Posterior vena cava (tissue), 2 donors: ENCODE data around the gene MAP4K3. TPM values are rescaled to one million over a fixed set of nuclear protein-coding genes. Genes with fewer than 3 reads are reported as not detected.
A peak's percentile ranks its signal among the peaks of the same experiment; 100 is the strongest.
"Not testable (repeated sequence)": the region's sequence is repeated elsewhere in the genome, so short reads cannot be mapped to it uniquely, and the experiment has no call there.

Experiments used
- DNase-seq: peaks from one replicate; pipeline ENCODE4 v3.0.0-alpha.2; 2020; ENCODE audit warnings: low spot score
- intact Hi-C, 2 donors: fragments of 100-400 bp; cut with DNase I; formaldehyde crosslinking; loops; one replicate each; pipeline versions ENCODE4 v1.14.1 to v1.14.2; 2022 to 2023
- total RNA-seq, 2 donors: library from RNA; stranded (reverse); fragmentation: NEBNext Ultra II Directional; extraction: Animal tissue kit (Norgen Biotek cat#: 25700); gene quantifications; one replicate each; pipeline ENCODE4 v1.2.1, GENCODE V29; 2021
- donor health status: DM: yes; HTN: yes; CAD: no.
- donor health status: DM: yes; HTN: yes; CAD: no.

The MAP4K3 gene
- total RNA-seq, 2 donors from 2014 or later = 24.7 to 47.4 TPM

DNA sequence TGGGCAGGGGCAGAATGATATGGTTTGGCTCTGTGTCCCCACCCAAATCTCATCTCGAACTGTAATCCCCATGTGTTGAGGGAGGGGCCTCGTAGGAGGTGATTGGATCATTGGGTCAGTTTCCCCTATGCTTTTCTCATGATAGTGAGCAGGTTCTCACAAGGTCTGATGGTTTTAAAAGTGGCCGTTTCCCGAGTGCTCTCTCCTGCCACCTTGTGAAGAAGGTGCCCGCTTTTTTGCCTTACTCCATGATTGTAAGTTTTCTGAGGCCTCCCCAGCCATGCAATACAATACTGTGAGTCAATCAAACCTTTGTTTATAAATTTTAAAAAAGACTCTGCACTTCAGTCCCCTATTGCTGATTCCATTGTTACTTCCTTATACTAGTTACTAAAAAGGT, 110.4 kb downstream of the MAP4K3 start:
- intact Hi-C loops = no loop called here
- no peak for DNase-seq

DNA sequence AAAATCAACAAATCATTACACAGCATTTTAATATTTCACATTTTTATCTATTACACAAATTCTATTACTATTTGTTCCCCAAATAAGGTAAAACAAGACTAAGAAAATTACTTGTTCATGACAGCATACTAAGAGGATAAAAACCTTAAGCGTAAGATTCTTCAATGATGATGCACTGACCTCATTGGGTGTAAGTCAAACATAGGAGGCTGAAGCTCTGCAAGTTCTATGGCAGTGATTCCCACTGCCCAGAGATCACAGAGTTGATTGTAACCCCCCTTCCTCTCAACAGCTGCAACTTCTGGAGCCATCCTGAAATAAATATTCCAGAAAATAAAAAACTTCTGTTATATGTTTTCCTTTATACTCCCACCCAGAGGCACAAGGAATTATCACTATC, 111.1 kb downstream of the MAP4K3 start:
- no peak for DNase-seq
- intact Hi-C loops = no loop called here

DNA sequence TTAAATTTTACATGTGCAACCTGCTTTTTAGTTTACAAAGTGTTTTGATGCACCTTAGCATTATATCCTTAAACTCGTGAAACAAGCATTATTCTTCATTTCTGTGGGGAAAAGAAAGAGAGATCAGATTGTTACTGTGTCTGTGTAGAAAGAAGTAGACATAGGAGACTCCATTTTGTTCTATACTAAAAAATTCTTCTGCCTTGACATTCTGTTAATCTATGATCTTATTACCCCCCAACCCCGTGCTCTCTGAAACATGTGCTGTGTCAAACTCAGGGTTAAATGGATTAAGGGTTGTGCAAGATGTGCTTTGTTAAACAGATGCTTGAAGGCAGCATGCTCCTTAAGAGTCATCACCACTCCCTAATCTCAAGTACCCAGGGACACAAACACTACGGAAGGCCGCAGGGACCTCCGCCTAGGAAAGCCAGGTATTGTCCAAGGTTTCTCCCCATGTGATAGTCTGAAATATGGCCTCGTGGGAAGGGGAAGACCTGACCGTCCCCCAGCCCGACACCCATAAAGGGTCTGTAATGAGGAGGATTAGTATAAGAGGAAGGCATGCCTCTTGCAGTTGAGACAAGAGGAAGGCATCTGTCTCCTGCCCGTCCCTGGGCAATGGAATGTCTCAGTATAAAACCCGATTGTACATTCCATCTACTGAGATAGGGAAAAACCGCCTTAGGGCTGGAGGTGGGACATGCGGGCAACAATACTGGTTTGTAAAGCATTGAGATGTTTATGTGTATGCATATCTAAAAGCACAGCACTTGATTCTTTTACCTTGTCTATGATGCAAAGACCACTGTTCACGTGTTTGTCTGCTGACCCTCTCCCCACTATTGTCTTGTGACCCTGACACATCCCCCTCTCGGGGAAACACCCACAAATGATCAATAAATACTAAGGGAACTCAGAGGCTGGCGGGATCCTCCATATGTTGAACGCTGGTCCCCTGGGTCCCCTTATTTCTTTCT, 115.7 kb downstream of the MAP4K3 start:
- DNase-seq, intact Hi-C loops: not testable (repeated sequence)

DNA sequence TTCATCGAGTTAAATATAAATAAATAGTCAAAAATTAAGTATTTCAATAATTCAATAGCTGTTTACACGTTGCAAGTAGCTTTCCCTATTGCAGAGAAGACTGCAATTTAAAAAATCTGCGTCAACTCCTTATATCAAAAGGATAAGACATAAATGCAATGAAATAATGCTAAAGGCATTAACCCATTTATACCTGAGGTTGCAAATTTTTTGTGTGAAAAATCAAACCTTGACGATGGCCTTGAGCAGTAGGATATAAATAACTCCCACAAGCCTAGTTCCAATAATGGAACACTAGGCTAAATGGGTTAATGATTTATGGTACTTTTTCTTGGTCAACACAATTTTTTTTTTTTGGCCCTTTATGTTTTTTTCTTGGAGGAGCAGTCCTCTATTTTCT, 116.9 kb downstream of the MAP4K3 start:
- DNase-seq = no peak
- intact Hi-C loops = no loop called here

DNA sequence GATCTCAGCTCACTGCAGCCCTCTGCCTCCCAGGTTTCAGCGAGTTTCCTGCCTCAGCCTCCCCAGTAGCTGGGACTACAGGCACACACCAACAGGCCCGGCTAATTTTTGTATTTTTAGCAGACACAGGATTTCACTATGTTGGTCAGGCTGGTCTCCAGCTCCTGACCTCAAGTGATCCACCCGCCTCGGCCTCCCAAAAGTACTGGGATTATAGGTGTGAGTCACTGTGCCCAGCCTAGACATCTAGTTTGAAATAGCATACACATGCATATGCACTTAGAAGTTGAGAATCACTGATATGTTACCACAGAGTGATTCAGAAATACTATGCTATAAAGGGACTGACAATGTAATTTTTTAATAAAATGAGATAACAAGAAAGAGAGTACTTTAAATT, 123.5 kb downstream of the MAP4K3 start:
- DNase-seq = peak; percentile 50
- intact Hi-C loops = no loop called here

DNA sequence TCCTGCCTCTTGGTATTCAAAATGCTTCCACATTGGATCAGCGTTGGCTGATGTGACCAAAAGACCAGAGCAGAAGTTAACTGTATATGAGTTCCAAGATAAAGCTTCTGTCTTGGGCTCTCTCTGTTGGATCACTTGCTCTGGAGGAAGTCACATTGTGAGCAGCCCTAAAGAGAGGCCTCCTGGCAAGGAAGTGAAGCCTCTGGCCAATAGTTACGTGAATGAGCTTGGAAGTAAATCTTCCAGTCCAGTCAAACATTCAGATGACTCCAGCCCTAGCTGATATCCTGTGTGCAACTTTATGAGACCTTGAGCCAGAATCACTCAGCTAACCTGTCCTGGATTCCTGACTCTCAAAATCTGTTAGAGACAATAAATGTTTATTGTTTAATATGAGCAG, 125.6 kb downstream of the MAP4K3 start:
- intact Hi-C loops = no loop called here

DNA sequence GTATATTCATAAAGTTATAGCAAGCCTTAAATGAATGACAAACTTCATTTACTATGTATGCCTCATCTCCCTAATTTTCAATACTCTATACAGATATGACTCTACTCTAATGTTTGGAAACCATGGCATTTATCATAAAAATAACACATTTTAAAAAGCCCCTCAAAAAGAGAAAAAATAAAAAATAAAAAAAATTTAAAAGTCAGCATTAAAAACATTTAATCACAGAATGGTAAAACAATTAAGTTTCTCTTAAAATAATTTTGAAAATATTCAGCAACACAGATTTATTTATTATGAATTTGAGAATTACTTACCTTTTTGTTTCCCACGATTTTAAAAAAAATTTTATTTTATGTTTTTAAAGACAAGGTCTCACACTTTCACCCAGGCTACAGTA, 128.3 kb downstream of the MAP4K3 start:
- intact Hi-C loops = no loop called here
- no peak for DNase-seq

More for the DNA sequence above, 125.6 kb downstream of the MAP4K3 start:
- DNase-seq = no peak

DNA sequence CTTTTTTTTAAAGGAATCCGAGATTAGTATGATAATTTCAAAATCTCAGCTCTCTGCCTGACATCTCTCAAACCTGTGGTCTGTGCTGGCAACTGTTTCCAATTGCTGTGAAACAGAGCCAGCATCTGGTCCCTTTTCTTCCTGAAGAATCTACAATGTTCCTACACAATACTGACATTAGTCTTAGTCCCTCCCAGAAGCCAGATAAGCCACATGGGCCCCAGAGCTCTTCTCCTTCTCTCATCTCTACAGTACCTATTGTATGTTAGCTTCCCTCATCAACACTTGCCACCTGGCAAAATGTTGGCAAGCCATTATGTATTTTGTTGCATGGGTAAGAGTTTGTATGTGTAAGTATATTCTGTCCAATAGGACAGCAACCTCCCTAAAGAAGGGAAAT, 130.5 kb downstream of the MAP4K3 start:
- intact Hi-C loops = no loop called here
- DNase-seq = no peak

DNA sequence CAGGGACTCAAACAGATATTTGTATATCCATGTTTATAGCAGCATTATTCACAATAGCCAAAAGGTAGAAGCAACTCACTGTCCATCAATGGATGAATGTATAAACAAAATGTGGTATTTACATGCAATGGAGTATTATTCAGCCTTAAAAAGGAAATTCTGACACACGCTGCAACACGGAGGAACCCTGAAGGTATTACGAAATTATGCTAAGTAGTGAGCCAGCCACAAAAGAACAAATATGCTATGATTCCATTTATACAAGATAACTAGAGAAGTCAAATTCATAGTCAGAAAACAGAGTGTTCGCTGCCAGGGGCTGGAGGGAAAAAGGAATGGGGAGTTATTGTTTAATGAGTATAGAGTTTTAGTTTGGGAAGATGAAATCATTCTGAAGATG, 132.4 kb downstream of the MAP4K3 start:
- intact Hi-C loops = no loop called here
- no peak for DNase-seq

DNA sequence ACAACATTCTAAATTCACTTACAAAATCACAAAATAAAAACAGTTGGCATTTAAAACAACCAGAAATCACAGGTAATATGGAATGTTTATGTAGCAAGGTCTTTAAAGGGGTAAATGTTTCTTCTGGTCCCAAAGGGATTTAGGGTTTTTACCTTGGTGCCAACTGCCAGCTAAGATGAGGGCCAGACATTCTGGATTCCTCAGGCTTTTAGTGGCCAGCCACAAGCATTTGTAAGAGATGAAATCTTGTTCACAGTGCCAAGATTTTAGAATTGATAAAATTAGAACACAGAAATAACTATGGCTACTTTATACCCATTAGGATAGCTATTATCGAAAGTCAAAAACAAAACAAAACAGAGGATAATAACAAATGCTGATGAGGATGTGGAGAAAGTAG, 132.9 kb downstream of the MAP4K3 start:
- intact Hi-C loops = no loop called here
- DNase-seq = no peak

DNA sequence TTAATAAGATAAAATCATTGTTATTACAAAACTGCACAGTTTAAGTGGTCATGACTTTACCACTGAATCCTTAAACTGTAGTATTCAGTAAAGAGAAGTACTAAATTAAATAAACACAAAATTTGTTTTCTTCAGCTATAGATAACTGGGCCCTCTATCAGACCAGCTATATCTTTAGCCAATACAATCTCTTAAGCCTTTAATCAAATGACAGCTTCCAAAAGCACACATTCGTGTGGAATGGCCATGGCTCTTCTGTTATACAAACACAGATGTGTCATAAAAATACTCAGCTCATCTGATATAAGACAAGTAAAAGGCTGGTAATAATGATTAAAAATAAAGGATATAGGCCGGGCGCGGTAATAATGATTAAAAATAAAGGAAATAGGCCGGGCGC, 135.7 kb downstream of the MAP4K3 start:
- no peak for DNase-seq
- intact Hi-C loops = no loop called here

DNA sequence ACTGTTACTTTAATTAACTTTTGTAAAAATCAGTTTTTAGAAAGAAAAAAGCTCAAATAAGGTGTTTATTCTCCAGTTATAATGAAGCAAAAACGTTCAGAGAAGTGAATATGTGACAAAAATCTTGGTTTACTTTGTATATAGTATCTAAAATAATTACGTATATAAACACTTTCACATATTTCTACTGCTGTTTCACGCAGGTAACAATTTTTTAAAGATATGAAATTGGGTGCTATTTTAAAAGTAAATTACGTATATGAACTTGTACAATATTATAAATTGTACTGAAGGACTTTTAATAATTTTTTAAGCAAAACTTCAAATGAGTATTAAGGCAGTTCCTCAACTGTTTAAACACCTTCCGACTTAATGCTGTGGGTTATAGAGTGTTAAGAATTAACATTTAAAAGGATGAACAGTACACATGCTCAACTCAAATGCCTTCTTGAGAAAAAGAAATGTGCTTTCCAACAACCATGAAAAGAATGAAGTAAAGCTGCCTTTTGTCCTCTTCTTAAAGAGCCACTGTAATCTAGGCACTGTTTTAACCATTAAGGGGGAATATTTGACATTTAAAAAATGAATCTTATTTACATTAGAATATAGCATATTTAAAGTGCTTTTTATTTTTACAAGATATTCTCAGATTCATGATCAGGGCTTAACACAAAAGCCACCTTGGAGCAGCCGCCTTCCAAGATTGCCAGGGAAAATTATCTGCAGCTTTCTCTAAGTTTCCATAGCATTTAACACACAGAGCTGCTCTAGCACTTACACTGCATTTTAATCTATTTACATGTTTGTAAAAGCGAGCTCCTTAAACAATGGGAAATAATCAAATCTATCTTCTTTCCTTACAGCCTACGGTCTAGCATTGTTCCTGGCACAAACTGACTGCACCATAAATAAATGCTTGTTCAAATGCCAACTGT, 136.8 kb downstream of the MAP4K3 start:
- no peak for DNase-seq
- intact Hi-C loops = no loop called here

DNA sequence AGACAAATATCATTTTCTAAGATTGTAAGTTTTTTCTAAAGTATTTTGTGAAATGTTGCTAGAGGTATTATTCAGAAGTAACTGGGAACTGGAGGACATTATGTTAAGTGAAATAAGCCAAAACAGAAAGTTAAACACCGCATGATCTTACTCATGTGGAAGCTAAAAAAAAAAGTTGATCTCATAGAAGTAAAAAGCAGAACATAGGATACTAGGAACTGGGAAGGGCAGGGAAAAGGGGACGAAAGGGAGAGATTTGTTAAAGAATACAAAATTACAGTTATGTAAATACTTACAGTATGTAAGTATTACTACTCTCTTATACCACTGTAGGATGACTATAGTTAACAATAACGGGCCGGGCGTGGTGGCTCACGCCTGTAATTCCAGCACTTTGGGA, 146.7 kb downstream of the MAP4K3 start:
- intact Hi-C loops = no loop called here
- no peak for DNase-seq

DNA sequence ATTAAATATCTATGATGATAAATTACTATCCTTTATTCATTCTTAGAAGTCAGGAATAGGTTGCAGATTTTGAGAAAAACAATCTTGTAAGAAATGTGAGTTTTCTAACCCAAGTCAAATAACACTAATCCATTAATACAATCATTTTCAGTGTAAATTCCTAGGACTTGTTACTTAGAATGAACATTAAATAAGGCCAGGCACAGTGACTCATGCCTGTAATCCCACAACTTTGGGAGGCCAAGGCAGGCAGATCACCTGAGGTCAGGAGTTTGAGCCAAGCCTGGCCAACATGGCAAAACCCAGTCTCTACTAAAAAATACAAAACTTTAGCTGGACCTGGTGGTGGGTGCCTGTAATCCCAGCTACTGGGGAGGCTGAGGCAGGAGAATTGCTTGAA, 147.5 kb downstream of the MAP4K3 start:
- intact Hi-C loops = no loop called here
- no peak for DNase-seq

DNA sequence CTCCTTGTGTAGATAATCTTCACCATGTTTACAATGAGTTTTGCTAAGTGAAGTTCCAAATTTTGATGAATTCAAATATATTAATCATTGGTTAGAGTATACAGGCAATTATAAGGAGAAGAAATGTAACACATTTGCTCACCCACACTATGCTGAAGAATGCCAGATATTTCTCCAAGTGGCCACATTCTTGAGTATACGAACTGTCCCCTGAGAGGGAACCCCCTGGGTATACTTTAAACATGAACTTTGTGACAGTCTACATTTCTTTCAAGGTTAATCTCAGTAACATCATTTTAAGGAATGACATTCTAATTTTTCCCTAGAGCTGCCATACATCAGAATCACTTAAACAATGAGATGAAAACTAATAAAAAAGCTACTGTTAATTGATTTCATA, 153.5 kb downstream of the MAP4K3 start:
- DNase-seq = no peak
- intact Hi-C loops = no loop called here

DNA sequence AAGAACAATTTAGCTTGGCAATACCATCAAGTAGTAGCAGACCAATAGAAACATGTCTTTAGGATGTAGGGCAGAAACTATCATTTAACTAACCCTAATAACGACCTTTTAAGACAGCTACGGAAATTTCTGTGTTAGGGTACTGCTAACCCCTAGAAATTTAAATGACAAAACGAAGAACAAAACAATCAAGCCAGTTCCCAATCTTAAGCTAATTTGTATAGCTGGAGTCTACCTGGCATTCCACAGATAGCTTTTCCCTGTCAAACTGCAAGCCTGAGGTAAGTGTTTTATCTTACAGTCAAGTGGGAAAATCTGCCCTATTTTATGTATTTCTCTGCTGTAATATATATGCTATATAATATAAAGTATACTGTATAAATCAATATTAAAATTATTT, 155.7 kb downstream of the MAP4K3 start:
- intact Hi-C loops = no loop called here
- no peak for DNase-seq

DNA sequence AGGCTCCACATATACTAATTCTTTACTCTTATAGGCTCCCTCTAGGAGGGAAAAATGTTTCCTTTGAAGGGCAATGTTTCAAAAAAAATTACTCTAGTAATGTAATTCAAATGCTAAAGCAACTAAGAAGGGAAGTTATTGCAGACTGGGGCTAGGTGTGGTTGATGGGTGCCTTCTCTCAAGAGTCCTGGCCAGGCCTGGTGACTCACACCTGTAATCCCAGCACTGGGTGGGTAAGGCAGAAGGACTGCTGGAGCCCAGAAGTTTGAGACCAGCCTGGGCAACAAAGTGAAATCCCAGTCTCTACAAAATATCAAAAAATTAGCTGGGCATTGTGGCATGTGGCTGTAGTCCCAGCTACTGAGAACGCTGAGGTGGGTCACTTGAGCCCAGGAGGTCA, 162.1 kb downstream of the MAP4K3 start:
- DNase-seq = no peak
- intact Hi-C loops = no loop called here

DNA sequence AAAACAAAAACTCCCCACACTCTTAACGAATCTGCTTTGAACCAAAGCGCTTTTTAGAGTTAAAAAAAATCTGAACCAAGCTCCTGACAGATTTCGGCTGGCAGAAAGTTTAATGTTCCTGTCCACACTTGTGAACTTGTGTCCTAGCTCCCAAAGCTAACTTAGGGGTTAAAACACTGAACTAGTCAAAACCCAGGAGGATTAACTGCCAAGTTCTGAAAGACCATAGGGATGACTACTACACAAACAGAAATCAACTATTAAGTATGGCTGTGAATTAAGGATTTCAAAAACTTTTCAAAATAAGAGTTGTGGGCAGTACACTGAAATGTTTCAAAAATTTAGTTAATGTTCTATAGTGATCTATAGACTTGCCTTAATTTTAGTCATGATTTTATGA, 167.1 kb downstream of the MAP4K3 start:
- intact Hi-C loops = no loop called here
- DNase-seq = no peak

DNA sequence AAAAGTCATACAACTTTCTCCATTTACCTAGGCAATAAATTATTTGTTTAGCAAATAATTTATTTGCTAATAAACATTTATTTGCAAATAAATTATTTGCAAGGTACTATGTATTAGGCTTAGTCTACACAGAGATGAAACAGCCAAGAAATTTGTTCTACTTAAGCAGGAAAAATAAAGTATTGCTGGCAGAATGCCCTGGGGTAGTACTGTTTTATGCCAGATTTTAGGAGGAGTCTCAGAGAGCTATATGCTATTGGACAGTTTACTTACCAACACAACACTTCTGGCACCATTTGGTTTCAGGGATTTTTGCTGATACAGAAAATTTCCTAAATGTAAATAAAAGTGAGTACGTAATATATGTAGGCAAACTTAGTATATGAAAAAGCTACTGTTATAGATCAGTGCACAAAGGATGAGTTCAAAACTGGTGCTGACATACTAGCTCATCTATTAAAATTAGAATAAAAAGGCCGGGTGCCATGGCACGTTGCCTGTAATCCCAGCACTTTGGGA, 170.1 kb downstream of the MAP4K3 start:
- intact Hi-C loops = no loop called here
- no peak for DNase-seq

DNA sequence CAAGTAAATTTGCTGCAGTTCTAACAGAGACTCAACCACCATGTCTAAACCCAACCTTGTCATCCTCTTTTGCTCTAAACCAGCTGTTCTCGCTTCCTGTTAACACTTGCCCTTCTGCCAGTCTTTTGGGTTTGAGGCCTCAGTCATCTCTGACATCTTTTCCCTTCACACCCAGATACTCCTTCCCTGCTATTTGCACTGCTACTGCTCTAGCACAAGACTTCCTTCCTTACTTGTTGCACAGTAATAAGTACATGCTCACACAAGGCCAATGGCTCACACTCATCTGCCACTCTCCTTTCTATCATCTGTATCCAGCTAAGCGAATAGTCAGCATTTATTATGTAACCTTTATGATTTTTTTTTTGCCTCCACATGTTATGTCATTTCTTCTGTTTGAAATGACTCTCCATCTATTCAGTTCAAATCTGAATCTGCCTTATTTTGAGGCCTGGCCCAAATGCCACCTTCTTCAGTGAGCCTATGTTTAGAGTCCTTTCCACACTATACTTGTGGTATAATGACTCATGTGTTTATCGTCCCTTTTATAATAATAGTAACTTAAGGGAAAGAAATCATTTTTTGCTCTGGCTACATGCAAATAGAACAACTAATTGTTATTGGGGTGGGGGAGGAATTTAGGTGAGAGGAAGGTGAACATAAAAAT, 170.8 kb downstream of the MAP4K3 start:
- intact Hi-C loops = no loop called here
- DNase-seq = no peak
